Measurements from ENCODE around the gene ZNF366.

DNA sequence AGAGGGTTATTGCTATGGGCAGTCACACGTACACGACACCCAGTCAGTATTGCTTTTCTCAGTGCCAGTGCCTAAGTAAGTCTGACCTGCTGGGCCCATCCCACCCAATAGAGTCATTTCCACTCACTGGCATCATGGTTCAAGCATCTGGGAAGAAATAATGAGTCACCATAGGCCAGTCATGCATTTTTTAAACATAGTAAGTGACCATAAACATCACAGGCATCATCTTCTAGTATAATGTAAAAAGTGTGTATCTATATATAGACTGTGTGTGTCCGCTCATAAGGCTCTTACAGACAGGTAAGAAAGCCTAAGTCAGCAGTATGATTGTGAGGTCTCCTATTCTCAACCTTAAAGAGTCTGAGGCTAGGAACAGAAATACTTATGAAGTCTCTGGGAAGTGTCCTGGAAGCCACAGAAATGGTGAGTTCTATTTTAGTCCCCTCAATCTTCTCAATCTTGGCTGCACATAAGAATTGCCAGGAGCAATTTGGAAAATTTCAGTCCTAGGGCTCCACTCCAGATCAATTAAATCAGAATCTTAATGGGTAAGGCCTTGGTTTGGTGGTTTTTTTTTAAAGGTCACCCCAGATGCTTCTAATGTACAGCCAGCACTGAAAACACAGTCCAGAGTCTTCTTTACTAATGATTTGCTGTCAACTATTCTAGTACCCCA is 65.2 kb downstream of the ZNF366 start:
- no peak for TF ChIP-seq SPI1 (IDR thresholded peaks at IDR 0.05; ENCODE audit: low read depth, low read length)
- no peak for TF ChIP-seq POLR2A (IDR thresholded peaks at IDR 0.05; ENCODE audit: low read depth, low read length)
- TF ChIP-seq TAF1 (IDR thresholded peaks at IDR 0.05; ENCODE audit: low read depth, low read length), result no peak
